ENCODE data around the gene MGAT2.
A peak's percentile ranks its signal among the peaks of the same experiment; 100 is the strongest.

DNA sequence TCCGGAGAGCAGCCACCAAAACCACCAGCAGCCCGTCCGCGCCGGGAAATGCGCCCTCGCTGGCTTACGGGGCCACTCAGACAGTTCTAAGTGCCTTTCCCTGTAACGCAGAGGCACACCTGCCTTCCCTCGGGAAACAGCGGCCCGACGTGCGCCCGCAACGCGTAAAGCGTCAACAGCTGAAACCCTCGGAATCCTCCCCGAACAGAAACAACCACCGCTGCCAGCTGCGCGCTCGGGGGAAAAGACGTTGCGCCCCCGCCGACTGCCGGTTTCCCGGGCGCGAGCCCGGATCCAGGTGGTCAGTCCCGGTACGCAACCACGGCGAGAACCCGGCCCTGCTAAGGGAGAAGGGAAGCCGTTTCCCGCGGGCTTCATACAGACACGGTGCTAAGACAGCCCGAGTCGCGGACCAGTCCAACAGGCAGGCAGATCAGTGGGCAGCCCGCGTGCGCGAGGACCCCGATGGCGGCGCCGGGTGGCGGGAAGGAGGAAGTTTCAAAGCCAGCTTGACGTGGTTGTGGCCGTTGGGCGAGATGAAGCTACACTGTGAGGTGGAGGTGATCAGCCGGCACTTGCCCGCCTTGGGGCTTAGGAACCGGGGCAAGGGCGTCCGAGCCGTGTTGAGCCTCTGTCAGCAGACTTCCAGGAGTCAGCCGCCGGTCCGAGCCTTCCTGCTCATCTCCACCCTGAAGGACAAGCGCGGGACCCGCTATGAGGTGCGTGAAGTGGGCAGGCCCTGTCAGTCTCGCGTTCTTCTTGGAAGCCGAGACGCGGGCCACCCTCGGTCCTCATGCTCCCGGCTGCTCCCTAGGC lies 21.9 kb upstream of the MGAT2 start, which contains the start of gene LRR1:
- TF ChIP-seq, protein P1, sequence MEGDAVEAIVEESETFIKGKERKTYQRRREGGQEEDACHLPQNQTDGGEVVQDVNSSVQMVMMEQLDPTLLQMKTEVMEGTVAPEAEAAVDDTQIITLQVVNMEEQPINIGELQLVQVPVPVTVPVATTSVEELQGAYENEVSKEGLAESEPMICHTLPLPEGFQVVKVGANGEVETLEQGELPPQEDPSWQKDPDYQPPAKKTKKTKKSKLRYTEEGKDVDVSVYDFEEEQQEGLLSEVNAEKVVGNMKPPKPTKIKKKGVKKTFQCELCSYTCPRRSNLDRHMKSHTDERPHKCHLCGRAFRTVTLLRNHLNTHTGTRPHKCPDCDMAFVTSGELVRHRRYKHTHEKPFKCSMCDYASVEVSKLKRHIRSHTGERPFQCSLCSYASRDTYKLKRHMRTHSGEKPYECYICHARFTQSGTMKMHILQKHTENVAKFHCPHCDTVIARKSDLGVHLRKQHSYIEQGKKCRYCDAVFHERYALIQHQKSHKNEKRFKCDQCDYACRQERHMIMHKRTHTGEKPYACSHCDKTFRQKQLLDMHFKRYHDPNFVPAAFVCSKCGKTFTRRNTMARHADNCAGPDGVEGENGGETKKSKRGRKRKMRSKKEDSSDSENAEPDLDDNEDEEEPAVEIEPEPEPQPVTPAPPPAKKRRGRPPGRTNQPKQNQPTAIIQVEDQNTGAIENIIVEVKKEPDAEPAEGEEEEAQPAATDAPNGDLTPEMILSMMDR (IDR thresholded peaks at IDR 0.05 in 8 of 11, conservative IDR thresholded peaks at IDR 0.05 in 3 of 11): peak in 3 of 11 experiments; percentile 17 to 19 (median 18)
- peak in 1 of 3 donors; percentile 1 for TF ChIP-seq POLR2A (IDR thresholded peaks at IDR 0.05)
- peak; percentile 80 to 91 (median 86) for TF ChIP-seq POLR2AphosphoS5 (IDR thresholded peaks at IDR 0.05)

Measured in spleen (tissue), 7 donors.